ENCODE data around the gene FGF6. TPM values are rescaled to one million over a fixed set of nuclear protein-coding genes. Genes with fewer than 3 reads are reported as not detected.

The FGF6 gene
- total RNA-seq, 1 donor from 2014 or later: not detected

DNA sequence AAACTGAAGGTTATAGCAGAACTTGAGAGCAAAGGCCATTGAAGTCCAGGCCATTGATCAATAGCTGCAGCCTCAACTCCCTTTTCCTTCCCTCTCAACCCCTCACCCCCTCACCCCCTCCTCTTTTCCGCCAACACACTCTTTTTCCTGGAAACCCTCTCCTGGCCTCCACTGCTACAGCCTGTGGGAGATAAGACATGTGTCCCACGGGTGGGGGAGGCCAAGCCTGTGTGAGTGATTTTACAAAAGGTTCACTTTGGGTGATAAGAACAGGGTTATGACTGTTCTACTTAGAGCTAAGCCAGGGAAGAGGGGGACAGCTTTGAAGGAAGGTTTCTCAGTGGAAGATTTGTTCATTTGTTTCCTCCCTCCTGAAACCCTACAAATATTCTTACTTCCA, 57.0 kb downstream of the FGF6 start:
- Mint-ChIP-seq H3K4me1 (no peaks in the 10 kb centered on the region), H3K4me3 (no peak overlapping the region), H3K9me3 (no peaks in the 10 kb centered on the region), H3K36me3 (no peaks in the 10 kb centered on the region), H3K27ac (no peak overlapping the region), H3K27me3 (ENCODE audit: insufficient read depth, low read depth) (peaks cover 5% of the 10 kb centered on the region)
- Histone ChIP-seq H4K20me1 (ENCODE audit: low read depth) (no peaks in the 10 kb centered on the region), H3K4me1 (no peaks in the 10 kb centered on the region), H3K9ac (no peak overlapping the region), H3K4me3 (no peak overlapping the region), H3K9me3 (ENCODE audit: low read depth) (no peaks in the 10 kb centered on the region), H3K27me3 (no peaks in the 10 kb centered on the region), H3K36me3 (no peaks in the 10 kb centered on the region), H3K27ac (no peak overlapping the region), H3K79me2 (ENCODE audit: low read depth) (no peaks in the 10 kb centered on the region), H3K4me2 (no peak overlapping the region), H3F3A (ENCODE audit: low read depth) (no peaks in the 10 kb centered on the region), H2AFZ (replicated peaks) (no peak overlapping the region)
- TF ChIP-seq, protein P1, sequence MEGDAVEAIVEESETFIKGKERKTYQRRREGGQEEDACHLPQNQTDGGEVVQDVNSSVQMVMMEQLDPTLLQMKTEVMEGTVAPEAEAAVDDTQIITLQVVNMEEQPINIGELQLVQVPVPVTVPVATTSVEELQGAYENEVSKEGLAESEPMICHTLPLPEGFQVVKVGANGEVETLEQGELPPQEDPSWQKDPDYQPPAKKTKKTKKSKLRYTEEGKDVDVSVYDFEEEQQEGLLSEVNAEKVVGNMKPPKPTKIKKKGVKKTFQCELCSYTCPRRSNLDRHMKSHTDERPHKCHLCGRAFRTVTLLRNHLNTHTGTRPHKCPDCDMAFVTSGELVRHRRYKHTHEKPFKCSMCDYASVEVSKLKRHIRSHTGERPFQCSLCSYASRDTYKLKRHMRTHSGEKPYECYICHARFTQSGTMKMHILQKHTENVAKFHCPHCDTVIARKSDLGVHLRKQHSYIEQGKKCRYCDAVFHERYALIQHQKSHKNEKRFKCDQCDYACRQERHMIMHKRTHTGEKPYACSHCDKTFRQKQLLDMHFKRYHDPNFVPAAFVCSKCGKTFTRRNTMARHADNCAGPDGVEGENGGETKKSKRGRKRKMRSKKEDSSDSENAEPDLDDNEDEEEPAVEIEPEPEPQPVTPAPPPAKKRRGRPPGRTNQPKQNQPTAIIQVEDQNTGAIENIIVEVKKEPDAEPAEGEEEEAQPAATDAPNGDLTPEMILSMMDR (IDR thresholded peaks at IDR 0.05): no peak
- TF ChIP-seq EZH2phosphoT487 (IDR thresholded peaks at IDR 0.05) (no peak), EZH2 (IDR thresholded peaks at IDR 0.05) (no peak)
- no peak for DNase-seq (ENCODE audit: low spot score)

DNA sequence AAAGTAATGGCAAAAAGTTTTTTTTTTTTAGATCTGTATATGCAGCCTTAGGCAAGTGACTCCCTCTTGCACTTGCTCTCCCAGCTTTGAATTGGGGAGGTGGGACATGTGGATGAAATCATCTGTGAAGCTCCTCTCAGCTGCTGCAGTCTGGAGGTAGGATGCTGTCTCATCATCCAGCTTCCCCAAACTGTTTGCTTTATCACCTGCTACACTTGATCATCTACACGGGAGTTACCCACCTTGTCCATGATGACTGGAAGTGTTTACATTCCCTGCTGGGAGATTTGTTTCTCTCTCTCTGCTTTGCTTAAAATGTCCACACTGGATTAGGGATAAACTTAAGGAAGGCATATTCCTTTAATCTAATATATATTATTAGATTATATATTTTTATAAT, 57.6 kb downstream of the FGF6 start:
- TF ChIP-seq EZH2 (IDR thresholded peaks at IDR 0.05) (no peak), EZH2phosphoT487 (IDR thresholded peaks at IDR 0.05) (no peak)
- TF ChIP-seq, protein P1 (IDR thresholded peaks at IDR 0.05): no peak
- H3K27ac ChIP-seq: no peak overlapping the region
- Mint-ChIP-seq H3K4me3 (no peak overlapping the region), H3K27me3 (ENCODE audit: insufficient read depth, low read depth) (peaks cover 5% of the 10 kb centered on the region), H3K9me3 (no peaks in the 10 kb centered on the region), H3K4me1 (no peaks in the 10 kb centered on the region), H3K27ac (no peak overlapping the region), H3K36me3 (no peaks in the 10 kb centered on the region)
- H3K4me1 ChIP-seq: no peaks in the 10 kb centered on the region
- H3K9ac ChIP-seq: no peak overlapping the region
- H3K36me3 ChIP-seq: no peaks in the 10 kb centered on the region
- H4K20me1 ChIP-seq (ENCODE audit: low read depth): no peaks in the 10 kb centered on the region
- no peaks in the 10 kb centered on the region for H3K27me3 ChIP-seq
- no peak overlapping the region for H3K4me2 ChIP-seq
- no peaks in the 10 kb centered on the region for H3F3A ChIP-seq (ENCODE audit: low read depth)
- H2AFZ ChIP-seq (replicated peaks): no peak overlapping the region
- no peaks in the 10 kb centered on the region for H3K9me3 ChIP-seq (ENCODE audit: low read depth)
- H3K79me2 ChIP-seq (ENCODE audit: low read depth): no peaks in the 10 kb centered on the region
- DNase-seq (ENCODE audit: low spot score): no peak
- no peak overlapping the region for H3K4me3 ChIP-seq

DNA sequence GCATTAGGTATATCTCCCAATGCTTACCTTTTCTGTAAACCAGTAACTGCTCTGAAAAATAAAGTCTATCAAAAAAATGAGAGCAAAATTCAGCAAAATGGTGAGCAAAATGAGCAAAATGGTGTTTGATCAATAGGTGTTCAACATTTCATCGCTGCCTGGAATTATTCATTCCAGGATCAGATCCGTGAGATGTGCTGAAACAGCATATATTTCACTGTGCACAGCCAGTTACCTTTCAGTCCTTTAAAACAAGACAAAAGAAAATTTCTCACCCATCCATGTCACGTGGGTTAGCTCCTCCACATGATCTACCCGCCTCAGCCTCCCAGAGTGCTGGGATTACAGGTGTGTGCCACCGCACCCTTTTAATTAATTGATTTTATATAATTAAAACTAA, 58.0 kb downstream of the FGF6 start:
- no peak overlapping the region for H3K4me3 ChIP-seq
- H4K20me1 ChIP-seq (ENCODE audit: low read depth): no peaks in the 10 kb centered on the region
- H3K27ac ChIP-seq: no peak overlapping the region
- H3K79me2 ChIP-seq (ENCODE audit: low read depth): no peaks in the 10 kb centered on the region
- H3K4me1 ChIP-seq: no peaks in the 10 kb centered on the region
- no peaks in the 10 kb centered on the region for H3F3A ChIP-seq (ENCODE audit: low read depth)
- no peaks in the 10 kb centered on the region for H3K9me3 Mint-ChIP-seq
- H2AFZ ChIP-seq (replicated peaks): no peak overlapping the region
- TF ChIP-seq EZH2phosphoT487 (IDR thresholded peaks at IDR 0.05) (no peak), EZH2 (IDR thresholded peaks at IDR 0.05) (no peak)
- TF ChIP-seq, protein P1 (IDR thresholded peaks at IDR 0.05): no peak
- no peaks in the 10 kb centered on the region for H3K36me3 ChIP-seq
- H3K27me3 Mint-ChIP-seq (ENCODE audit: insufficient read depth, low read depth): peaks cover 5% of the 10 kb centered on the region
- no peak overlapping the region for H3K9ac ChIP-seq
- no peaks in the 10 kb centered on the region for H3K4me1 Mint-ChIP-seq
- no peaks in the 10 kb centered on the region for H3K27me3 ChIP-seq
- no peaks in the 10 kb centered on the region for H3K36me3 Mint-ChIP-seq
- H3K27ac Mint-ChIP-seq: no peak overlapping the region
- no peak overlapping the region for H3K4me2 ChIP-seq
- DNase-seq (ENCODE audit: low spot score): no peak
- no peak overlapping the region for H3K4me3 Mint-ChIP-seq
- H3K9me3 ChIP-seq (ENCODE audit: low read depth): no peaks in the 10 kb centered on the region
